ENCODE data around the gene GNG12. TPM values are rescaled to one million over a fixed set of nuclear protein-coding genes. Genes with fewer than 3 reads are reported as not detected.
A peak's percentile ranks its signal among the peaks of the same experiment; 100 is the strongest.

Gene GNG12
- total and polyA plus RNA-seq, 9 of the 15 experiments (the other 6 are each of a cell fraction or from before 2014, with no cell fraction given), result 2.6 to 6.0 (median 4.1) TPM

GRCh38 chr1:67785847-67786753, 47.2 kb downstream of the GNG12 start:
- in situ Hi-C loops (cut with MboI) (no loop called here), intact Hi-C loops (cut with micrococcal nuclease) (no loop called here)
- H3K9me1 ChIP-seq (ENCODE audit: control insufficient read depth, insufficient read depth, low read length), result no peaks in the 10 kb centered on the region
- H4K20me1 ChIP-seq (replicated peaks; ENCODE audit: control insufficient read depth, insufficient read depth, low read length), result no peaks in the 10 kb centered on the region
- POLR2A ChIA-PET, result interaction anchor here (0.6 kb wide), 1 partner anchor 256 kb away, joined by 3 read pairs; no protein-coding TSS in a partner anchor
- no peak for DNase-seq (ENCODE audit: extremely low read depth in 1 of 4, low spot score in 3 of 4)
- H3K9ac ChIP-seq (ENCODE audit: insufficient read depth in 1 of 2, low read depth in 2 of 2, low read length in 2 of 2), result no peak overlapping the region
- H3K4me3 ChIP-seq, result no peak overlapping the region
- no peaks in the 10 kb centered on the region for H3K9me3 ChIP-seq (replicated peaks; ENCODE audit: control insufficient read depth, insufficient read depth, low read depth, low read length)
- H2AFZ ChIP-seq (ENCODE audit: low read depth, low read length), result no peak overlapping the region
- H3K27me3 ChIP-seq (ENCODE audit: control insufficient read depth in 2 of 2, insufficient read depth in 2 of 2, low read length in 2 of 2), result peaks cover 8 to 21% of the 10 kb centered on the region in 2 experiments; a peak in 4 of 5 replicates
- no peak overlapping the region for H3K4me2 ChIP-seq (ENCODE audit: insufficient read depth, low read length)
- no peak overlapping the region for H3K27ac ChIP-seq (ENCODE audit: extremely low read depth, low read depth, low read length)
- FAIRE-seq, result no peak
- no peak for ATAC-seq
- TF ChIP-seq NR2C1 (IDR thresholded peaks at IDR 0.05) (no peak), NR2C1 (tag; IDR thresholded peaks at IDR 0.05) (no peak), ZKSCAN1 (IDR thresholded peaks at IDR 0.05; ENCODE audit: low read depth, low read length) (peak; percentile 52; the same call in 1 of the 2 replicates)
- WGBS (ENCODE audit: insufficient coverage, low coverage, missing lambda C conversion rate), result 10% methylated on average over 4 of the region's 4 CpGs
- H3K79me2 ChIP-seq (ENCODE audit: control insufficient read depth, insufficient read depth, low read length), result no peaks in the 10 kb centered on the region
- no peaks in the 10 kb centered on the region for H3K4me1 ChIP-seq (replicated peaks in 1 of 2; ENCODE audit: control insufficient read depth in 2 of 2, insufficient read depth in 2 of 2, low read length in 2 of 2)
- no TSS peak for BruUV-seq (replicated peaks)
- H3K36me3 ChIP-seq (ENCODE audit: control insufficient read depth, insufficient read depth, low read length), result no peaks in the 10 kb centered on the region
- CTCF ChIA-PET (ENCODE audit: low intra/inter-chr PET ratio), result no interaction called here

- no peak for DNase-seq (ENCODE audit: extremely low read depth in 1 of 4, low spot score in 3 of 4)
- CTCF ChIA-PET (ENCODE audit: low intra/inter-chr PET ratio), result no interaction called here
- peak; percentile 66 for FAIRE-seq
- in situ Hi-C loops (cut with MboI), result no loop called here
- Histone ChIP-seq H3K4me2 (ENCODE audit: insufficient read depth, low read length) (no peak overlapping the region), H3K27me3 (ENCODE audit: control insufficient read depth in 2 of 2, insufficient read depth in 2 of 2, low read length in 2 of 2) (peaks cover 3 to 12% of the 10 kb centered on the region in 2 experiments; a peak in 4 of 5 replicates), H3K9me1 (ENCODE audit: control insufficient read depth, insufficient read depth, low read length) (no peaks in the 10 kb centered on the region), H3K36me3 (ENCODE audit: control insufficient read depth, insufficient read depth, low read length) (no peaks in the 10 kb centered on the region), H2AFZ (ENCODE audit: low read depth, low read length) (0 out of 2 replicates have a peak overlapping the region, but pooled peaks have one; percentile 12), H3K9ac (ENCODE audit: insufficient read depth in 1 of 2, low read depth in 2 of 2, low read length in 2 of 2) (no peak overlapping the region), H4K20me1 (replicated peaks; ENCODE audit: control insufficient read depth, insufficient read depth, low read length) (no peaks in the 10 kb centered on the region), H3K79me2 (ENCODE audit: control insufficient read depth, insufficient read depth, low read length) (no peaks in the 10 kb centered on the region), H3K9me3 (replicated peaks; ENCODE audit: control insufficient read depth, insufficient read depth, low read depth, low read length) (no peaks in the 10 kb centered on the region), H3K4me1 (replicated peaks in 1 of 2; ENCODE audit: control insufficient read depth in 2 of 2, insufficient read depth in 2 of 2, low read length in 2 of 2) (no peaks in the 10 kb centered on the region), H3K4me3 (no peak overlapping the region), H3K27ac (ENCODE audit: extremely low read depth, low read depth, low read length) (no peak overlapping the region)
- intact Hi-C loops (cut with micrococcal nuclease), result no loop called here
- no TSS peak for BruUV-seq (replicated peaks)
- POLR2A ChIA-PET, result no interaction called here
- no peak for ATAC-seq
- WGBS (ENCODE audit: insufficient coverage, low coverage, missing lambda C conversion rate), result 13% methylated on average over 6 of the region's 6 CpGs
- TF ChIP-seq MCM3 (IDR thresholded peaks at IDR 0.05) (no peak), CEBPG (CRISPR knock-in tag; IDR thresholded peaks at IDR 0.05) (no peak), CEBPG (tag; conservative IDR thresholded peaks at IDR 0.05 in 1 of 2, IDR thresholded peaks at IDR 0.05 in 1 of 2) (peak; percentile 27 to 35; a peak in 1 of 4 replicates), CEBPB (tag; IDR thresholded peaks at IDR 0.05) (peak; percentile 61), KAT2B (IDR thresholded peaks at IDR 0.05; ENCODE audit: low read depth, low read length) (no peak), NCOA1 (IDR thresholded peaks at IDR 0.05; ENCODE audit: low read depth) (no peak), EHMT2 (IDR thresholded peaks at IDR 0.05) (no peak), ZKSCAN8 (CRISPR knock-in tag; IDR thresholded peaks at IDR 0.05) (no peak), NFYB (IDR thresholded peaks at IDR 0.05; ENCODE audit: extremely low read depth, insufficient read length) (no peak), ZFP91 (CRISPR knock-in tag; IDR thresholded peaks at IDR 0.05) (no peak)
Measured at GRCh38 chr1:67784545-67785186, 48.6 kb downstream of the GNG12 start.

All from K562 (cell line).